ENCODE measurements around the gene ZBTB2.
A peak's percentile ranks its signal among the peaks of the same experiment; 100 is the strongest.

DNA sequence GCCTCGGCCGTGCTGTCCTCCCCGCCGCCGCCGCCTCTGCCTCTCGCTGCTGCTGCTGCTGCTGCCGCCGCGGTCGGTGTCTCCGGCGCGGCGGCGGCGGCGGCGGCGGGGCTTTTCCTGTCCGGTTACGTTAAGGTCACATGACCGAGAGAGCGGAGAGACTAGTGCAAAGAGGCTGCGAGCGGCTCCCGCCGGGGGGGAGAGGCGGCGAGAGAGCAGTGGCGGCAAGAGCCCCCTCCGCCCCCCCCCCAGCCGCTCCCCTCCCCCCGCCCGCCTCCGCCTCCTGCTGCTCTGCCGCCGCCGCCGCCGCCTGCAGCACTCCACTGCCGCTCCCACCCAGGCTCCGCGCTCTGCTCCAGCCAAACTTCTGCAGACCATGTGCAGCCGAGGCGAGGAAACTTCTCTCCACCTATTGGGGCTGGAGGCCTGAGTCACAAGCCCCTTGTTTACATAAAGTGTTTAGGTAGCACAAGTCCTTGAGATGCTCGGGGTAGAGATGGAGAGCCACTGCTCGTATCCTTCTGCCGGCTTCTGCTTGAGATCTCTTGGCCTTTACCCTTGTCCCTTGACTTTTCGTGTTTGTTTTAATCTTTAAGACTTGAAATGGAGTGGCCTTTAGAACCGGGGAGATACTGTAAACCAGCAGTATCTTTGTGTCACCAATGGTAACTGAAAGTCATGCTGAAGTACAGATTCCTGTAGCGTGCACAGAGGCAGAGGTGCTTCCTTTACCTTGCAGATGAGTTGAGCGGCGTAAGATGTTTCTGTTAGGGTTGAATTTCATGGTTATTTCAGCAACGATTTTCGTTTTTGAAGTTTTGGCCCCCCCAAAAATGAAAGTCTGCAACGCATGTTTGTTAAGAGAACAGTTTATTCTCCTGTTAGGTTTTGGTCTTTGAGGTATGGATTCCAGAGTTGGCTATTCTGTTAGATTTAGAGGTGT lies at the start of gene ZBTB2:
- TF ChIP-seq MAZ (IDR thresholded peaks at IDR 0.05; ENCODE audit: borderline replicate concordance, low read depth, low read length) (no peak; the same call in 1 of the 2 replicates), SMC3 (IDR thresholded peaks at IDR 0.05; ENCODE audit: low read depth, low read length) (no peak), POLR2A (IDR thresholded peaks at IDR 0.05; ENCODE audit: low read depth, low read length) (no peak; the same call in 1 of the 2 replicates), MAFK (IDR thresholded peaks at IDR 0.05; ENCODE audit: low read depth, low read length) (no peak), RAD21 (IDR thresholded peaks at IDR 0.05; ENCODE audit: low read length) (no peak), CEBPB (IDR thresholded peaks at IDR 0.05; ENCODE audit: low read depth, low read length) (no peak), BHLHE40 (IDR thresholded peaks at IDR 0.05; ENCODE audit: low read depth, low read length) (no peak; the same call in 1 of the 2 replicates)
- TF ChIP-seq, protein P1, sequence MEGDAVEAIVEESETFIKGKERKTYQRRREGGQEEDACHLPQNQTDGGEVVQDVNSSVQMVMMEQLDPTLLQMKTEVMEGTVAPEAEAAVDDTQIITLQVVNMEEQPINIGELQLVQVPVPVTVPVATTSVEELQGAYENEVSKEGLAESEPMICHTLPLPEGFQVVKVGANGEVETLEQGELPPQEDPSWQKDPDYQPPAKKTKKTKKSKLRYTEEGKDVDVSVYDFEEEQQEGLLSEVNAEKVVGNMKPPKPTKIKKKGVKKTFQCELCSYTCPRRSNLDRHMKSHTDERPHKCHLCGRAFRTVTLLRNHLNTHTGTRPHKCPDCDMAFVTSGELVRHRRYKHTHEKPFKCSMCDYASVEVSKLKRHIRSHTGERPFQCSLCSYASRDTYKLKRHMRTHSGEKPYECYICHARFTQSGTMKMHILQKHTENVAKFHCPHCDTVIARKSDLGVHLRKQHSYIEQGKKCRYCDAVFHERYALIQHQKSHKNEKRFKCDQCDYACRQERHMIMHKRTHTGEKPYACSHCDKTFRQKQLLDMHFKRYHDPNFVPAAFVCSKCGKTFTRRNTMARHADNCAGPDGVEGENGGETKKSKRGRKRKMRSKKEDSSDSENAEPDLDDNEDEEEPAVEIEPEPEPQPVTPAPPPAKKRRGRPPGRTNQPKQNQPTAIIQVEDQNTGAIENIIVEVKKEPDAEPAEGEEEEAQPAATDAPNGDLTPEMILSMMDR (conservative IDR thresholded peaks at IDR 0.05; ENCODE audit: low read depth, low read length), result no peak
- TF ChIP-seq, protein P2, sequence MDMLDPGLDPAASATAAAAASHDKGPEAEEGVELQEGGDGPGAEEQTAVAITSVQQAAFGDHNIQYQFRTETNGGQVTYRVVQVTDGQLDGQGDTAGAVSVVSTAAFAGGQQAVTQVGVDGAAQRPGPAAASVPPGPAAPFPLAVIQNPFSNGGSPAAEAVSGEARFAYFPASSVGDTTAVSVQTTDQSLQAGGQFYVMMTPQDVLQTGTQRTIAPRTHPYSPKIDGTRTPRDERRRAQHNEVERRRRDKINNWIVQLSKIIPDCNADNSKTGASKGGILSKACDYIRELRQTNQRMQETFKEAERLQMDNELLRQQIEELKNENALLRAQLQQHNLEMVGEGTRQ (IDR thresholded peaks at IDR 0.05; ENCODE audit: low read depth, low read length), result peak; percentile 74

All from IMR-90 (cell line).